GM12878 (cell line): ENCODE measurements around the gene RPS6KC1. TPM values are rescaled to one million over a fixed set of nuclear protein-coding genes. Genes with fewer than 3 reads are reported as not detected.

Experiments used
- ATAC-seq: fragments of 200-7000 bp; cut with Tn5 transposase; 3 replicates; pipeline ENCODE4 v1.9.1; 2020; ENCODE audit warnings: mild to moderate bottlenecking, moderate library complexity
- BruUV-seq: library from RNA; stranded (reverse); fragments of 400-500 nt; replicated peaks from 2 replicates; lab custom pipeline; 2021; lab: Mats Ljungman, UMichigan
- CTCF ChIA-PET: fragments of 300-600 bp; sonication (Branson Sonifier 250); formaldehyde crosslinking; extraction: SDS; loops from one replicate; lab custom pipeline; 2021; ENCODE audit warnings: inconsistent platforms; lab: Yijun Ruan, JAX
- POLR2A ChIA-PET: fragments of 350-600 bp; formaldehyde crosslinking; extraction: SDS; loops from one replicate; lab custom pipeline; 2021; ENCODE audit warnings: inconsistent platforms; lab: Charles Lee
- RAD21 ChIA-PET: fragments of 300-600 bp; sonication (Branson Sonifier 250); formaldehyde crosslinking; loops from one replicate; lab custom pipeline; 2023; ENCODE audit warnings: antibody characterized with exemption; ENCODE audit not compliant: unreplicated experiment; lab: Charles Lee
- SMC1A ChIA-PET: fragments of 300-600 bp; sonication (Branson Sonifier 250); formaldehyde crosslinking; loops from one replicate; lab custom pipeline; 2023; ENCODE audit not compliant: unreplicated experiment, uncharacterized antibody; lab: Charles Lee
- DNase-seq: peaks from one replicate; pipeline ENCODE4 v3.0.0-alpha.2; 2011; ENCODE audit warnings: low read depth, low spot score
- FAIRE-seq: peaks from 3 replicates; lab custom pipeline; 2011; peaks lifted over from hg19 to GRCh38; lab: Jason Lieb, UNC
- H2AFZ ChIP-seq: 2 replicates; pipeline ENCODE4 v1.6.0; 2011; ENCODE audit warnings: low read depth, low read length, control low read depth; ENCODE audit not compliant: control insufficient read depth
- H3K27ac ChIP-seq: 2 replicates; pipeline ENCODE4 v1.5.1; 2011; ENCODE audit warnings: control low read depth; ENCODE audit not compliant: control insufficient read depth, insufficient read depth
- H3K27me3 ChIP-seq, 2 experiments: replicated peaks in 1 of 2; 2 replicates each; pipeline versions ENCODE4 v1.6.0 to v1.6.1; 2011; ENCODE audit warnings: low read length in 1 of 2; ENCODE audit not compliant: control insufficient read depth in 2 of 2, insufficient read depth in 2 of 2
- H3K36me3 ChIP-seq, 2 experiments: 2 replicates each; pipeline ENCODE4 v1.5.1; 2011; ENCODE audit warnings: low read length in 1 of 2; ENCODE audit not compliant: control insufficient read depth in 2 of 2, insufficient read depth in 2 of 2
- H3K4me1 ChIP-seq: 2 replicates; pipeline ENCODE4 v1.6.1; 2011; ENCODE audit warnings: mild to moderate bottlenecking, low read length, moderate library complexity, mixed read lengths; ENCODE audit not compliant: control insufficient read depth, insufficient read depth
- H3K4me2 ChIP-seq: 2 replicates; pipeline ENCODE4 v1.6.0; 2011; ENCODE audit warnings: control low read depth; ENCODE audit not compliant: control insufficient read depth, insufficient read depth
- H3K4me3 ChIP-seq: fragments of 200-600 bp; sonication (generic); 2 replicates; pipeline ENCODE4 v1.5.1; 2016
- H3K79me2 ChIP-seq: 2 replicates; pipeline ENCODE4 v1.6.0; 2011; ENCODE audit warnings: low read length; ENCODE audit not compliant: control insufficient read depth, insufficient read depth
- H3K9ac ChIP-seq: 2 replicates; pipeline ENCODE4 v1.8.0; 2011; ENCODE audit warnings: low read length, control low read depth, mixed read lengths; ENCODE audit not compliant: control insufficient read depth, insufficient read depth
- H3K9me3 ChIP-seq: replicated peaks from 3 replicates; pipeline ENCODE4 v1.5.1; 2011; ENCODE audit warnings: mild to moderate bottlenecking, low read length; ENCODE audit not compliant: control insufficient read depth, insufficient read depth
- H4K20me1 ChIP-seq: 2 replicates; pipeline ENCODE4 v1.6.0; 2011; ENCODE audit not compliant: control insufficient read depth, insufficient read depth
- ATF7 ChIP-seq: fragments of 450-650 bp; IDR thresholded peaks from 2 replicates; pipeline ENCODE4 v1.6.1; 2016; ENCODE audit warnings: low read depth, mild to moderate bottlenecking
- CEBPB ChIP-seq, 2 experiments: fragments of 150-350 bp in 1 of 2; IDR thresholded peaks; 2 replicates each; pipeline ENCODE4 v1.6.1; 2012 to 2014; ENCODE audit warnings: low read depth in 2 of 2, low read length in 2 of 2, borderline replicate concordance in 1 of 2, inconsistent platforms in 1 of 2
- E4F1 ChIP-seq: fragments of 450-650 bp; IDR thresholded peaks from 2 replicates; pipeline ENCODE4 v1.6.1; 2018; ENCODE audit warnings: borderline replicate concordance, mild to moderate bottlenecking; ENCODE audit not compliant: partially characterized antibody
- EED ChIP-seq: sonication (generic); IDR thresholded peaks from 2 replicates; pipeline ENCODE4 v1.6.1; 2016; ENCODE audit warnings: antibody characterized with exemption, low read depth
- HDAC2 ChIP-seq: fragments of 200-600 bp; sonication (generic); IDR thresholded peaks from 2 replicates; pipeline ENCODE4 v1.6.1; 2017
- KDM1A ChIP-seq: fragments of 200-600 bp; sonication (generic); IDR thresholded peaks from 2 replicates; pipeline ENCODE4 v1.6.1; 2016; ENCODE audit warnings: borderline replicate concordance
- NFIC ChIP-seq: IDR thresholded peaks from 2 replicates; pipeline ENCODE4 v1.6.1; 2012; ENCODE audit warnings: low read depth, mild to moderate bottlenecking, inconsistent platforms, low read length, moderate library complexity
- NRF1 ChIP-seq: conservative IDR thresholded peaks from 2 replicates; pipeline ENCODE4 v1.6.1; 2011; ENCODE audit warnings: mild to moderate bottlenecking, low read depth, low read length, improper control_type of control experiment
- PAX5 ChIP-seq: IDR thresholded peaks from 2 replicates; pipeline ENCODE4 v1.6.1; 2011; ENCODE audit warnings: low read depth, low read length, borderline replicate concordance
- POLR2A ChIP-seq: IDR thresholded peaks from 2 replicates; pipeline ENCODE4 v1.6.1; 2011; ENCODE audit warnings: low read depth, mild to moderate bottlenecking, low read length
- RAD51 ChIP-seq: fragments of 450-650 bp; IDR thresholded peaks from 2 replicates; pipeline ENCODE4 v1.6.1; 2016; ENCODE audit warnings: moderate library complexity, mild to moderate bottlenecking, inconsistent platforms
- RFX5 ChIP-seq: IDR thresholded peaks from 2 replicates; pipeline ENCODE4 v1.6.1; 2011; ENCODE audit warnings: low read depth, low read length, improper control_type of control experiment
- SPI1 ChIP-seq: IDR thresholded peaks from 2 replicates; pipeline ENCODE4 v1.6.1; 2011; ENCODE audit warnings: low read depth, mild to moderate bottlenecking, low read length, moderate library complexity, borderline replicate concordance; ENCODE audit not compliant: insufficient read depth
- STAT3 ChIP-seq: IDR thresholded peaks from 2 replicates; pipeline ENCODE4 v1.6.1; 2011; ENCODE audit warnings: low read depth, low read length, improper control_type of control experiment
- TAF1 ChIP-seq: IDR thresholded peaks from 2 replicates; pipeline ENCODE4 v1.6.1; 2011; ENCODE audit warnings: mild to moderate bottlenecking, low read depth, low read length, borderline replicate concordance
- ZZZ3 ChIP-seq: IDR thresholded peaks from 2 replicates; pipeline ENCODE4 v1.6.1; 2011; ENCODE audit warnings: low read depth; ENCODE audit not compliant: control insufficient read depth, insufficient read length
- WGBS: methylation state at CpG from one replicate; pipeline ENCODE4 v1.1.6; 2016; ENCODE audit warnings: low lambda C conversion rate; ENCODE audit not compliant: insufficient replicate concordance, insufficient coverage; ENCODE audit errors: missing lambda C conversion rate; 5-methylcytosine and 5-hydroxymethylcytosine counted together
- in situ Hi-C: fragments of 300-500 bp; cut with MboI; formaldehyde crosslinking; loops from 9 replicates; pipeline ENCODE4 v1.14.3; 2018; ENCODE audit warnings: mixed read lengths
- intact Hi-C: fragments of 100-400 bp; cut with micrococcal nuclease; formaldehyde crosslinking; loops from one replicate; pipeline ENCODE4 v1.14.2; 2022; ENCODE audit not compliant: unreplicated experiment
- polyA plus RNA-seq, 11 experiments: library from polyadenylated mRNA; depleted of rRNA in 4 of 11; unstranded in 6 of 11; stranded (reverse) in 5 of 11; fragments of >200 nt; fragmentation: Nextera tagmentation in 4 of 11; fragmentation: Illumina TruSeq in 1 of 11; extraction: Ambion mirVana in 4 of 11; extraction: Trizol in 1 of 11; gene quantifications; 1 replicate in 1 of 11; 2 replicates in 10 of 11; pipeline versions ENCODE4 v1.2.1 to v1.2.3, GENCODE V29; 2011 to 2016; ENCODE audit warnings: inconsistent platforms in 2 of 11, missing spikeins in 2 of 11, low read depth in 1 of 11
- total RNA-seq, 4 experiments: library from RNA; depleted of rRNA in 3 of 4; stranded (reverse); fragments of >200 nt in 3 of 4; fragmentation: Illumina TruSeq in 1 of 4; extraction: Trizol in 1 of 4; gene quantifications; 2 replicates each; pipeline versions ENCODE4 v1.2.1 to v1.2.3, GENCODE V29; 2013 to 2021
- TF ChIP-seq, protein P1 (sequence below): IDR thresholded peaks from 2 replicates; pipeline ENCODE4 v1.6.1; 2011; ENCODE audit warnings: low read depth, low read length, improper control_type of control experiment, borderline replicate concordance
- TF ChIP-seq, protein P2 (sequence below): fragments of 450-650 bp; IDR thresholded peaks from 2 replicates; pipeline ENCODE4 v1.6.1; 2017; ENCODE audit warnings: mild to moderate bottlenecking, moderate library complexity

The RPS6KC1 gene
- total and polyA plus RNA-seq, 10 of the 15 experiments (the other 5 are each of a cell fraction or from before 2014, with no cell fraction given) = 2.9 to 17.3 (median 12.2) TPM

- Histone ChIP-seq H3K9ac (no peak overlapping the region), H3K27me3 (no peaks in the 10 kb centered on the region), H3K79me2 (no peaks in the 10 kb centered on the region), H3K4me1 (no peaks in the 10 kb centered on the region), H3K4me3 (no peak overlapping the region), H3K36me3 (no peaks in the 10 kb centered on the region; a peak in 1 of 4 replicates), H4K20me1 (no peaks in the 10 kb centered on the region), H2AFZ (no peak overlapping the region), H3K4me2 (no peak overlapping the region), H3K27ac (no peak overlapping the region), H3K9me3 (no peaks in the 10 kb centered on the region; the same call in 2 of the 3 replicates)
- ATAC-seq (no peak), DNase-seq (no peak), FAIRE-seq (no peak)
- BruUV-seq = TSS peak; percentile 12
- ChIA-PET CTCF (interaction anchor here (1.3 kb wide), 1 partner anchor 188 kb away, joined by 3 read pairs; no protein-coding TSS in a partner anchor), RAD21 (no interaction called here), SMC1A (no interaction called here), POLR2A (no interaction called here)
- intact Hi-C loops (no loop called here), in situ Hi-C loops (no loop called here)
- 100% methylated on average over 1 of the region's 1 CpG for WGBS
- TF ChIP-seq SPI1 (no peak), TAF1 (no peak), STAT3 (no peak), RAD51 (no peak), RFX5 (no peak), NFIC (no peak), POLR2A (no peak), E4F1 (no peak), CEBPB (IDR thresholded peaks at IDR 0.05; ENCODE audit: borderline replicate concordance in 1 of 2, low read depth in 2 of 2, low read length in 2 of 2) (no peak), KDM1A (no peak), ZZZ3 (no peak), HDAC2 (no peak), EED (no peak), NRF1 (no peak), ATF7 (no peak), PAX5 (no peak)
- TF ChIP-seq, protein P1, sequence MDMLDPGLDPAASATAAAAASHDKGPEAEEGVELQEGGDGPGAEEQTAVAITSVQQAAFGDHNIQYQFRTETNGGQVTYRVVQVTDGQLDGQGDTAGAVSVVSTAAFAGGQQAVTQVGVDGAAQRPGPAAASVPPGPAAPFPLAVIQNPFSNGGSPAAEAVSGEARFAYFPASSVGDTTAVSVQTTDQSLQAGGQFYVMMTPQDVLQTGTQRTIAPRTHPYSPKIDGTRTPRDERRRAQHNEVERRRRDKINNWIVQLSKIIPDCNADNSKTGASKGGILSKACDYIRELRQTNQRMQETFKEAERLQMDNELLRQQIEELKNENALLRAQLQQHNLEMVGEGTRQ = no peak
- TF ChIP-seq, protein P2, sequence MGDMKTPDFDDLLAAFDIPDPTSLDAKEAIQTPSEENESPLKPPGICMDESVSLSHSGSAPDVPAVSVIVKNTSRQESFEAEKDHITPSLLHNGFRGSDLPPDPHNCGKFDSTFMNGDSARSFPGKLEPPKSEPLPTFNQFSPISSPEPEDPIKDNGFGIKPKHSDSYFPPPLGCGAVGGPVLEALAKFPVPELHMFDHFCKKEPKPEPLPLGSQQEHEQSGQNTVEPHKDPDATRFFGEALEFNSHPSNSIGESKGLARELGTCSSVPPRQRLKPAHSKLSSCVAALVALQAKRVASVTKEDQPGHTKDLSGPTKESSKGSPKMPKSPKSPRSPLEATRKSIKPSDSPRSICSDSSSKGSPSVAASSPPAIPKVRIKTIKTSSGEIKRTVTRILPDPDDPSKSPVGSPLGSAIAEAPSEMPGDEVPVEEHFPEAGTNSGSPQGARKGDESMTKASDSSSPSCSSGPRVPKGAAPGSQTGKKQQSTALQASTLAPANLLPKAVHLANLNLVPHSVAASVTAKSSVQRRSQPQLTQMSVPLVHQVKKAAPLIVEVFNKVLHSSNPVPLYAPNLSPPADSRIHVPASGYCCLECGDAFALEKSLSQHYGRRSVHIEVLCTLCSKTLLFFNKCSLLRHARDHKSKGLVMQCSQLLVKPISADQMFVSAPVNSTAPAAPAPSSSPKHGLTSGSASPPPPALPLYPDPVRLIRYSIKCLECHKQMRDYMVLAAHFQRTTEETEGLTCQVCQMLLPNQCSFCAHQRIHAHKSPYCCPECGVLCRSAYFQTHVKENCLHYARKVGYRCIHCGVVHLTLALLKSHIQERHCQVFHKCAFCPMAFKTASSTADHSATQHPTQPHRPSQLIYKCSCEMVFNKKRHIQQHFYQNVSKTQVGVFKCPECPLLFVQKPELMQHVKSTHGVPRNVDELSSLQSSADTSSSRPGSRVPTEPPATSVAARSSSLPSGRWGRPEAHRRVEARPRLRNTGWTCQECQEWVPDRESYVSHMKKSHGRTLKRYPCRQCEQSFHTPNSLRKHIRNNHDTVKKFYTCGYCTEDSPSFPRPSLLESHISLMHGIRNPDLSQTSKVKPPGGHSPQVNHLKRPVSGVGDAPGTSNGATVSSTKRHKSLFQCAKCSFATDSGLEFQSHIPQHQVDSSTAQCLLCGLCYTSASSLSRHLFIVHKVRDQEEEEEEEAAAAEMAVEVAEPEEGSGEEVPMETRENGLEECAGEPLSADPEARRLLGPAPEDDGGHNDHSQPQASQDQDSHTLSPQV = no peak
Observed at GRCh38 chr1:213201380-213202155, 150.5 kb downstream of the RPS6KC1 start.
